Stimulated activated CD4-positive, alpha-beta T cell treated with anti-CD3 and anti-CD28 coated beads, Interleukin-1b, Interleukin-23, amount 100 ng/mL, for 24 hours (primary cell): ENCODE measurements around the gene EMC6.
"Not testable (repeated sequence)": the region's sequence is repeated elsewhere in the genome, so short reads cannot be mapped to it uniquely, and the experiment has no call there.

Experiments
- DNase-seq, 4 experiments: peaks; one replicate each; pipeline ENCODE4 v3.0.0-alpha.2; 2020; ENCODE audit warnings: low read depth in 4 of 4, low spot score in 1 of 4

Gene EMC6

GRCh38 chr17:3704931-3705717 lies 36.5 kb downstream of the EMC6 start:
- no peak for DNase-seq

- not testable (repeated sequence) for DNase-seq
These were observed 37.0 kb downstream of the EMC6 start for GRCh38 chr17:3705718-3705984.

GRCh38 chr17:3708366-3708765 lies 39.8 kb downstream of the EMC6 start:
- DNase-seq, result no peak

- peak in 3 of 4 experiments; percentile 47 to 65 (median 49) for DNase-seq
These were observed 42.4 kb downstream of the EMC6 start for GRCh38 chr17:3710951-3711383.

GRCh38 chr17:3712811-3713463 lies 44.3 kb downstream of the EMC6 start:
- no peak for DNase-seq

GRCh38 chr17:3715296-3715695 lies 46.7 kb downstream of the EMC6 start:
- no peak for DNase-seq

GRCh38 chr17:3718201-3718600 lies 49.6 kb downstream of the EMC6 start:
- DNase-seq, result no peak

- no peak for DNase-seq
These were observed 50.7 kb downstream of the EMC6 start for GRCh38 chr17:3719265-3719664.
